GM18861 (cell line): Measurements from ENCODE around the gene RBP3.
"Not testable (repeated sequence)": the region's sequence is repeated elsewhere in the genome, so short reads cannot be mapped to it uniquely, and the experiment has no call there.

Experiments used
- ATAC-seq: cut with Tn5 transposase; IDR thresholded peaks from one replicate; pipeline ENCODE4 v1.9.1; 2021; ENCODE audit not compliant: unreplicated experiment

RBP3 gene

DNA sequence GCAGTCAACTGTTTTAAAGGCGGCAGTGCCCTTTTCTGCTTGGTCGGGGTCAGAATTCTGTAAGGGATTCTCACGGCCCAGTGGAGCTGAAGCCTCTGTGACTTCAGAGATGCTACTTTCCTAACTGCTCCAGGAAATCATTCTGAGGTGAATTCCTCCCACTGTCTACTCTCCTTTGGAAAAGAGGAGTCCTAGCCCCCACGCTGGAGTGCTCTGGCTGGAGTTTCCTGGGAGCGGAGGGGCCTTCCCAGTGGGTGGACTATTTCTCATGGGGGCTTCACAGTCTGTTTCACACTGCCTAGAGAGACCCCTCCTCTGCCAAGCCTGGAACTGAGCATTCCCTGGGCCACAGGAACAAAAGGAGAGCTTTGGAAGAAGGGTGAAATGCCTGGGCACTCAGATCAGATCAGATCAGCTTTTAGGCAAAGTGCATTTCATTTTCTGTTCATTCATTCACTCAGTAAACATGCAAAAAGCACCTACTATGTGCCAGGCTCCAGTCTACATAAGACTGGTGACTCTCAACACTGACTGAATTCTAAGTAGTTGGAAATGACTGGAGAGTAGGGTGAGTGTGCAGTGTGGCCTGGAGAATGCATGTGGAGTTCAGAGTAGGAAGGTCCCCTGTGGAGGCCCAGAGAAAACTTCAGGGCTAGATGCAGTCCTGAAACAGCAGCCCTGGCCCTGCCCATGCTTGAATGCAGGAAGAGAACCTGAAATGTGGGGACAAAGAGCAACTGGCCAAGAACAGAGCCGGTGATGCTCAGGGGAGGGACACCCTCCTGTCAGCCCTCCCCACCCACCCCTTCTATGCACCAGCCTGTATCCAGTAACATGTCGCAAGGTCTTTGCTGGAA is 23.7 kb downstream of the RBP3 start:
- ATAC-seq, result no peak

DNA sequence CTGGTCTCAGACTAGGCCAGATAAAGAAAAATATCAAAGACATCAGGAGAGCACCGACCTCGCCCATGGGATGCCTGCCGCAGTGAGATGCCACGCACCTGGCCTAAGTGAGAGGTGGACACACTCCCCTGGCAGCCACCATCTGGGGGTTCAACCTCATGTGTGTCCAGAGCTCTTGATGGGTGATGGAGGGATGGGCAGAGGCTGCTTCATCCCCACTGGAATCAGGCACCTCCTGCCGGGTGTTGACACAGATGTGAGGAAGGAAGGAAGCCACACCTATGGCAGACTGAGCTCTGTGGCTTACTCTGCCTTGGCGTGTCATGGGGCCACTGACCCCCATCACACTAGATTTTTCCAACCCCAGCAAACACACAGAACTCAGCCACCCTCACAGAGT is 24.6 kb downstream of the RBP3 start:
- no peak for ATAC-seq

DNA sequence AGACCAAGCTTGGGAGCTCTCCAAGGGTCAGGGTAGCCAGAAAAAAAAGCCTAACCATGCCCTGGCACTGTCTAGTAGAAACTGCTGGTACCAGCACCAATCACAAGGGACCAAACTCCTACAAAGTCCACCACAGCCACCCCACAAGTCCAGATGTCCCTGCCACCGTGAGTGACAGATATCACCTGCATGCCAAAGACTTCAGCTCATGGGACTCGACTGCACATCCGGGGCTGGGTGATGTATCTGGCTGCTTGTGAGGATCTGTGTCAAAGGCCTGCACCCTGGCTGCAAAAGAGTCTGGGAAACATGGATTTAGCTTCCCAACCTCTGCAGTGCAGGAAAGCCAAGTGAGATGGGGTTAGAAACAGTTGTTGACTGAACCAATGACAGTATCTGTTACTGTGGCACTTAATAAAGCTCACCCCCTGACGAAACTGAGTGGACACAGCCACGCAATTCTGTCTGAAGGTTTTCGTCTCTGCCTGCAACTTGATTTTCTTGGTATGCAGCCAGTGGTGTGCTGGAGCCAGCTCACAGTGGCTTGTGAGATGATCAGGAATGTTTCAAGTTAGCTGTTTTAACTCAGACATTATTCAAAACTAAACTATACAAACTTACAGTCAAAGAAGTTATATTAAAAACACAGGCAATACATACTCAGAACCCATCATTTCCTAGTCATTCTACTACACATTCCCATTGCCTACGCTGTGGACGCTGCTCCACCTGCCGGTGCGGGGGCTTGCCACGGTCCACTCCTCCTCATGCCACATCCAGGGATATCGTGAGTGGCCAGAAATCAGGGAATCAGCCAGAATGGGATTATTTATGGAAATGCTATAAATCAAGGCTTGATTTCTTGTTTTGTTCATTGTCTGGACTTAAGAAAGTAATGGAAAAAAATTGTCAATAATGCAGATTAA is 26.7 kb downstream of the RBP3 start:
- no peak for ATAC-seq

DNA sequence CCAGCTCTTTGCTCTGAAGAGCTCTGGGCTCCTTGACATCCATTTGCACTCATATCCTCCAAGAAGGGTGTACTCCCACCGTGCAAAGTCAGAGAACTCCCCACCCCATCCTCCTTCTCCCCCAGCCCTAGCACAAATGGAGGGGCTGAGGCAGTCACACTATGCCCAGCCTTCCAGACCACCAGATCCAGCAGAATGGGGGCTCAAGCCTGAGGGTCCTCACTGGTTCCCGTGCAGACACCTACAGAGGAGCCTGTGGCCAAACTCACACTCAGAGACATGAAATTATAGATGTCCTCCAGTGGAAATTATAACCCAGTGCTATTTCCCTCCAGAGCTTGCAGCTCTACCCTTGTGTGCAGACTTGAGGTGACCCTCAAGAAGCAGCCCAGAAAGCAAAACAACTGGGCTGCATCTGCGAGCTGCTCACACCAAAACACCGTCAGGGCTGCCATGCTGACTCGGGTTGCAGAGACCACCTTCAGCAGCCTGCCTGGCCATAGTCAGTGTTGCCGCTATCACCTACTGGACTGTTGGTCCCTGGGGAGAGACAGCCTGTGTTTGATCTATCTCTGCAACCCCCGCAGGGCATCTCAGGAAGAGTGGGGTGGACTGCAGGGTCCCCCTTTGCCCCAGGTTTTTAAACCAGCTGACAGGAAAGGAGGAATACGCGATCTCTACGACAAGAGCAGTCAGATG is 28.5 kb downstream of the RBP3 start:
- no peak for ATAC-seq

DNA sequence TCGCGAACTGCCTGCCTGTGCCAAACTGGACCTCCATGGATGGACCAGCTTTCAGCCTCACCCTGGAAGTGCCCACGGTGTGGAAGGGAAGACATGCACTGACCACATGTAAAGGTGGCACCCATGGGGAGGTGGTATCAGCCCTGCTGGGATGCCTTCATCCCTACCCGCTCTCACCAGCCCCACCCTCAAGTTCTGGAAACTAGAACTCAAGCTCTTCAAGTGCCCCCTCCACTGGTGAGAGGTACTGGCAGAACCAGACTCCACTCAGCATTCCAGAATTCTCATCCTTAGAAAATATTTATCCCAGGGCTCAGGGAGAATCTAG is 30.0 kb downstream of the RBP3 start:
- ATAC-seq, result no peak

DNA sequence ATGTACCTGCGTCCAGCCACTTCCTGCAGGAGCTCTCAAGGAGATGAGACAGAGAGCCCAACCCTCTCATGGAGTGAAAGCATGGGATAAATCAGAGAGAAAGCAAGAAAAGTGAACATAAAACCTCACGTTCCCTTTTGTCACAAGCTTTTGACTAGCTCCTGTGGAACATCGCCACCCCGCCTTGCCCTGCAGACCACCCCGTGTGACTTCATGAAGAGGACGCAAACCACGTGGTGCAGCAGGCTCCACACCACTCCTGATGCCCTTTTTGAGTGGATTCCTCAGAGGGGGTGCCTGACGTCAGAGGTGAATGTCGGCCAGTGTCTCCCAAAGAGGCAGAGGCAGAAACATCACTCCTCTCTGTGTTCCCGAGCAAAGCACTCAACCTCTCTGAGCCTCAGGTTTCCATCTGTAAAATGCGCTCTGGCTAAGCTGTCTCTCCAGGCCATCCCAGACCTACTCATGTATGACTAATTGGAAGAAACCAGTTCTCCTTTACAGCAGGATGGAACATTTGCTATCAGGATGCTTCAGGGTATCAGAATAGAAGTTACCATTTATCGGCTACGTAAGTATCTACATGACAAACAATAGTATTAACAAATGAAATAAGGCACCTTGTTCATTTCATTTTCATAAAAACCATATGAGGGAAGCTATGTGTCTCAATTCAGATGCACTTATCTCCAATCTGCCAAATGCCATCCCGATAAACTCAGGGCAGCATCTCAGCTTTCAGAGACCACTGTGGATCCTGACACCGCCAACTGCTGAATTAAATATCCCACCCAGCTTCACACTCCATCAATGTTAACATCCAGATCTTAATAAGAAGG is 30.7 kb downstream of the RBP3 start:
- ATAC-seq, result no peak

DNA sequence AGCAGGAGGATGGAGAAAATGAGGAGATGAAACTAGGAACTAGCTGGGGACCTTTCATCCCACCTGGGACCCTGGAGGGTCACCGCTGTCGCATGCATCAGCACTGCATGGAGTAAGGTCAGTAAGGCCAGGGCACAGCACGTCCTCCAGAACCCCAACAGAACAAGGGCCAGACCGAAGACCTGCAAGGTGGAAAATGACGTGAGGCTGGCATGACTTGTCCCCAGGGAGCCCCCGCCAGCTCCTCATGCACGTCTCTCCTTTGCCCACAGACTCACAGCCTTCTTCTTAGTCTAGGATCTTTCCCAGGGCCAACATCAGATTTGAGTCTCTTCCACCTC is 31.3 kb downstream of the RBP3 start:
- ATAC-seq, result no peak

DNA sequence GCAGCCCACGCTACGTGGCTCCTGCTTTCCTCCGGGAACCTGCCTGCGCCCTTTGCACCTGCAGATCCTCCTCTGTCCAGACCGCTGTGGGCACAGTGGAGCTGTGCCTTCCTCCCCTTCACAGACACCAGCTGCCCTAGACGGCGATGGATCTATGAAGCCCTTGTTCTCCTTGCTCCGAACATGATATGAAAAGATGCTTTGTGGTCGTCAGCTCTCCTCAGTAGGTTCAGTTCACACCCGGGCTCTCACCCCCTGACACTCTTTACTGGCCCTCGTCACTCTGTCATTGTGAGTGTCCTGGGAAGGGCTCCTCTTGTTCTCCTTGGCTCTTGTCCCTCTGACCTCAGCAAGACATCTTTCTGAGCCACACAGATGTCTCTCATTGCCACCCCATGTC is 31.7 kb downstream of the RBP3 start:
- no peak for ATAC-seq

DNA sequence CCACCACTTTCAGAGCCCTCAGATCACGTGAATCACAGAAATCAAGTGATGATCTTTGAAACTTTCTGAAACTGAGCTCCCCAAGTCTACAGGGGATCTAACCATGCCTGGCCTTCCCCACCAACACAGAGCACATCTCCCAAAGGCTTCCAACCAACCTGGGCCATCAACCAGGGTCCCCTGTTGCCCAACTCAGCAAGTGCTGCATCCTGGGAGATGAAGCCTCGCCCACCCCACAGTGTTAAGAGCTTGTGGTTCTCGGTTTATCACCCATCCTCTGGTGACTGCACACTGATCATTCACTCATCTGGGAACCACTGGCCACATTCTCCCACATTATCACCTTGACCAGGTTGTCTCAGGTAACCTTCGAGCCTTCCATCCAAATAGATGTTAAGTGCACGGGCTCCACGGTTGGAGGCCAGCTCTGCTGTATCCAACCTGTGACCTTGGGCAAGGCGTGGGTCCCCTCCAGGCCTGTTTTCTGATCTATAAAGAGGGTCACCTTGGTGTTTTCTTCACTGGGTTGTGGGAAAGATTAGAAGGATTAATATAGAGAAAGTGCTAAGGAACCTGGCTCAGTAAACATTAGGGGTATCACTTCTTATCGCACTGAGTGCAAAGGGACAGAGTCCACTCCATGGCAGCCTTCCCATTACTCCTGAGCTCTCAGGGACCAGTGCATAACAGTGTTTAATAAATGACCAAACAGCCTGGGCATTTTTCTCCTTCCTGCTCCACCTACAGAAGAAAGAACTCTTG is 32.4 kb downstream of the RBP3 start:
- ATAC-seq, result no peak

DNA sequence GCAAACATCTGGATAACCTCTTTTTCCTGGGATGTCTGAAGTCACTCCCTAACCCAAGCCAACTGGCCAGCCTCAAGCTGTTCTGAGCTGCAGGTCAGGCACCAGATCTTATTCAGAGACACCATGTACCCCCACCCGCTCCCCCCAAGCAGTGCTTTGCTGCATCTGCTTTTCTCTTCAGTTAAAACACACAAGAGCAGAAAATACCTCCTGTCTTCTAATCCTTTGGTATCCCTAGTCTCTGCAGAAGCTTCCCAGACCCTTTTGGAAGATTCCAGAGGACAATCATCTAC is 32.9 kb downstream of the RBP3 start:
- no peak for ATAC-seq

DNA sequence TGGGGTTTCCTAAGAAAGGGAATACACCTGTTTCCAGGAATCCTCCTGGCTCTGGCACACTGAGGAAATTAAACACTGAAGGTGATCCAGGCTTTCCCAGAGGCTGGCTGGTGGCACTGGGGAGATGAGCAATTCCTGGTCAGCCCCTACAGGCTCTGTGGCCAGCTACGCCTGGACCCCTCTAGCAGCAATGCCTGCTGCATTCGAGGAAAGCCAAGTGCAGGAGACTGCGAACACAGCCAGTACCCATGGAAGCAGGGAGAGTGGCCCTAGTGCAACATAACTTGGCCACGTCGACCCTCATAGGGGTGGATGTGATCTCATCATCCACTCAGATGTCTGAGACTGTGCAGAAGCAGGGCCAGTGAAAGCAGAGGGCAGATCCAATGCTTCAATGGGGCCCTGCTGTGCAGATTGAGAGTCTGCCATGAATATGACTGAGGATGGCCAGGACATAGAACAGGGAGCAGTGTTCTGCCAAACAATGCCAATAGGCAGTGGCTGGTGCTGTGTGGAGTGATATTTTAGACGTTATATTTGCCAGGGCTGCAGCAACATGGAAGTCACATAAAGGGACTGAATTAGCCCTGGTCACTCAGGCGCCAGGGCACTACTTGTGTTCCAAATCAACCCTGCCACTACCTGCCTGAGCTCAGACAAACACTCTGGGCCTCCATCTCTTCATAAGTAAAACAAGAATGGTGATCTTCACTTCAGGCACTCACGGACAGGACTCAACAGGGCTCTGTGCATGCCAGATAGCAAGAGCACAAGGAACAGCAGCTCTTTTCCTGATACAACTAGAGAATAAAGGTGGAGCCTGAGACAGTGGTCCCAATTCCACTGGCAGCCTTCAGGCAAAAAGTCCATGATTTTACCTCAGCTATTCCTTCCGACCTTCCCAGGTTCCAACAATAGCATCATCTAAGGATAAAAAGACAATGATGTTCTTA is 33.5 kb downstream of the RBP3 start:
- ATAC-seq, result no peak

DNA sequence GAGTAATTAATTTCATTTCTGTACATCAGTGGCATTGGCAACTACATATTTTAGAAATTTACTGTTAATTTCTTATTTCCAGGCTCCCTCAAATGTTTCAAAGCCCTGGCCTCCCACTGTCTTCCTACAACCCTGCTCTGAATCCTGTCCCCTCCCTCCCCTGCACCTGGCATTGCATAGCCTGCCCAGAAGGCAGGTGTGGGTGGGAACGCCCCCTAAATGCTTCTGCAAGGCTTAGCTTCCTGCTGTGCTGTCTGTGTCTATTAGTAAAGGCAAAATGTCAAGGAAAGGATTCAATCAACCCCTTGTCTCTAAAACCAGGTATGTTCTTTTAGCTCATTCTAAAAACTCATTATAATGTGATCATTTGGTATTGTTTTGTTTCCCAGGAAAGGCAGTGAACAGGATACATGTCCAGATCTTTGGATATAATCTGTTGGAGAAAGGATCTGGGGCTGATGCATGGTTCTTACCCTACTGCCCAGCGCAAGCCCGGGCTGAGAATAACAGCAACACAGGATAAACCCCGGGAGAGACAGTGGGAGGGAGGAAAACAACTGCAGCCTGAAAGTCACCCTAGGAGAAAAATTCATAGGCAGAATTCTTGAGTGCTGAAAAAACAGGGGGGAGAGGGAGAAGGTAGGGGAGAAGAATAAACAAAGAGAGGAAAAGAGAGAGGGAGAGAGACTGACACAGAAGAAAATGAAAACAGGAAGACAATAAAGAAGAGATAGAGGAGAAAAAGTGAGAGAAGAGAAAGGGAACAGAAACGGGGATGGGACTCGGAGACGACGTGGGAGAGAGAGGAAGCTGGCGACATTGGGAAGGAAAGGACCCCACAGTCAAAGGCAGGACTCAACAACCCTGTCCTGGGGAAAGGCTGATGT is 35.3 kb downstream of the RBP3 start:
- no peak for ATAC-seq

DNA sequence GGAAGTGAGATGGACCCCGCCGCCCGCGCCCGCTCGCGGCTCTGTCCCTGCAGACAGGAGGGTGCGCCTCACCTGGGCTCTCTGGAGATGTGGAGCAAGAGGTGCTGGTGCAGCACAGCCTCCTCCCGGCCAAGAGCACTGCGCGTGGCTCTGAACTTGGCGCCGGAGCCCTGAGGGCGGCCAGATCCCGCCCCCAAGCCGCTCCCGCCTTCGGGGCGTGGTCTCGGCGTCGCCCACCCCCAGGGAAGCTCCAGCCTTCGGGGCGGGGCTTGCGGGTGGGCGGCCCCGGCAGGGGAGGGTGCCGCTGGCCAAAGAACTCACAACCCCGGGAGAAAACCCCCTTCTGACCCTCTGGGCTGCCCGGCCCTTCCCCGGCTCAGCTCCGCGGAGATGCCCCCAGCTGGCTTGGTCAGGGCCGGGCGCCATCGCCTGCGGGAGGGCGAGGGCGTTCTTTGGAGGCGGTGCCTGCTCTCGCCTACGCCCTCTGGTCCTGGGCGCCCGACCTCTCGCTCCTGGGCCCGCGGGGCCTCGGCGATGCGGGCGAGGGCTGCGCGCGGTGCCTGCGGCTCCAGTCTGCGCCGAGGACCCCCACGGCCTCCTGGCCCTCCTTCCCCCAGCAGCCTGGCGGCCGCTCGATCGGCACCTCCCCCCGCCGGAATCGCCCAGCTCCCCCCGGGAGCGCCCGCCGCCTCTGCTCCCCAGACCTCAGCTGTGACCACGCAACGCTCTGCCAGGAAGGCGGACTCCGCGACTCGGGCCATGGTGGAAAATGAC is 36.2 kb downstream of the RBP3 start, which contains the start of gene ZNF488:
TSS of gene ZNF488 (minus strand) at position 146 of the 774 bp plus-strand sequence. CDS start 15,464 bp downstream, outside the sequence.
- ATAC-seq, result peak; percentile 83

DNA sequence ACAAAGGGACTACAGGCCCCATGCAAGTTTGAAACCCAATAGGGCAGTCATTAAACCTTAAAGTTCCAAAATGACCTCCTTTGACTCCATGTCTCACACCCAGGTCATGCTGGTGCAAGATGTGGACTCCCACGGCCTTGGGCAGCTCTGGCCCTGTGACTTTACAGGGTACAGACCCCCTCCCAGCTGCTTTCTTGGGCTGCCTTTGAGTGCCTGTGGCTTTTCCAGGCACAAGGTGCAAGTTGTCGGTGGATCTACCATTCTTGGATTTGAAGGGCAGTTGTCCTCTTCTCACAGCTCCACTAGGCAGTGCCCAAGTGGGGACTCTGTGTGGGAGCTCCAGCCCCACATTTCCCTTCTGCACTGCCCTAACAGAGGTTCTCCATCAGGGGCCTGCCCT is 37.9 kb downstream of the RBP3 start:
- ATAC-seq, result not testable (repeated sequence)

DNA sequence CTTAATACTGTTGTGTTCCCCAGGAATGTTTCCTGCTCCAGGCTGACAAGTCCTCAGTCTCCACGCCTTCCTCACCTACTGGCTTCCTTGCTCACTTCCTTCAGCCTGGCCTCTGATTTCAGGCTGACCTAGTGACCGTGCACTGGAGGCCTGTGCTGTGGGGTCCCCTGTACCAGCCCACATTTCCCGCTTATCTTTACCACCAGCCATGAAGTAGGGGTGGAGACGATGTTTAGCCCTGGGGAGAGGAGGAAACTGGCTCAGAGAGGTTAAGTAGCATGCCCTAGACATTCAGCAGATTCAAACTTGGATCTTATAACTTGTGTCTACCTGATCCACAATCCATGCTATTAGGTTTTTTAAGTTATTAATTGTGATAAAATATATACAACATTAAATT is 40.7 kb downstream of the RBP3 start:
- ATAC-seq, result no peak

DNA sequence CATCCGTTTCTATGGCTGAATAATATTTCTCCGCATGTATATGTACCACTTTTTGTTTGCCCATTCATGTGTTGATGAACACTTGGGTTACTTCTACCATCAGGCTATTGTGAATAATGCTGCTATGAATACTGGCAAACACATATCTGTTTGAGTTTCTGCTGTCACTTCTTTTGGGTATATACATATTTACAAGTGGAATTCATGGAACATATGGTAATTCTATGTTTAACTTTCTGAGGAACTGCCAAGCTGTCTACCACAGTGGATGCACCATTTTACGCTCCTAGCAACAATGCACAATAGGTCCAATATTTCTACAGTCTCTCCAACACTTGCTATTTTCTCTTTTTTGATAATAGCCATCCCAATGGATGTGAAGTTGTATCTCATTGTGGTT is 41.5 kb downstream of the RBP3 start:
- ATAC-seq, result no peak

DNA sequence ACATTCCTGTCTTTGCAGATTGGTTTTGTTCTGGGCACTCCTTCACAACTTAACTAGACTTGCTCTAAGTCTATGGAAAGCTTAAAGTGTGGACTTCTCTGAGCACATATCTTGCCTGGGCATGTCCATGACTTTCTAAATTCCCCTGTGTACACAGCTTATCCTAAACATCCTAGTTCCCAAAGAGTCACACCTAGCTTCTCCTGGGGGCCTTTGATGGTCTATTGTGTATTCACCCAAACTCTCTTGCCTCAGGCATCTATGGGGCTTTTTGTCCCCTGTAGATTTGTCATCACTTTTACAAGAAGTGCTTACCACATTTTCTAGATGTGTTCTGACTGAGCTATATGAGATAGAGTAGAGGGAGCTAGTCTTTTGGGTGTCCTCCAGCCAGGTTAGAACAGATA is 48.2 kb downstream of the RBP3 start:
- ATAC-seq, result no peak
